Measurements from ENCODE around the gene NUAK1. TPM values are rescaled to one million over a fixed set of nuclear protein-coding genes. Genes with fewer than 3 reads are reported as not detected.
A peak's percentile ranks its signal among the peaks of the same experiment; 100 is the strongest.

The NUAK1 gene
- total RNA-seq, 4 donors from 2014 or later, result 18.9 to 34.5 (median 29.1) TPM

DNA sequence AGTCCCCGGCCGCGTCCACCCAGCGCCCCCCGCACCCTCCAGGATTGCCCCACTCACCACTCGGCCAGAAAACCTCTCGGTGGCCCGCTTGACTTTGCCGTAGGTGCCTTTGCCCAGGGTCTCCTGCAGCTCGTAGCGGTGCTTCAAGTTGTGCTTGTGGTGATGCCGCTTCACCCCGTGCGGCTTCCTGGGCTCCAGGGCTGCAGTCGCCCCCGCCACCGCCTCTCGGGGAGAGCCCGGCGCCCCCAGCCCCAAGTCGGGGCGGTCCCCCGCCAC lies 459 bp downstream of the NUAK1 start:
- H3K9me3 ChIP-seq, result no peaks in the 10 kb centered on the region
- in situ Hi-C loops (cut with MboI; ENCODE audit: low sequenced_read_pairs in 4 of 4), result loop anchor here (5.0 to 25.0 kb wide), 5 partner anchors 326 to 726 kb away; no protein-coding TSS in a partner anchor

DNA sequence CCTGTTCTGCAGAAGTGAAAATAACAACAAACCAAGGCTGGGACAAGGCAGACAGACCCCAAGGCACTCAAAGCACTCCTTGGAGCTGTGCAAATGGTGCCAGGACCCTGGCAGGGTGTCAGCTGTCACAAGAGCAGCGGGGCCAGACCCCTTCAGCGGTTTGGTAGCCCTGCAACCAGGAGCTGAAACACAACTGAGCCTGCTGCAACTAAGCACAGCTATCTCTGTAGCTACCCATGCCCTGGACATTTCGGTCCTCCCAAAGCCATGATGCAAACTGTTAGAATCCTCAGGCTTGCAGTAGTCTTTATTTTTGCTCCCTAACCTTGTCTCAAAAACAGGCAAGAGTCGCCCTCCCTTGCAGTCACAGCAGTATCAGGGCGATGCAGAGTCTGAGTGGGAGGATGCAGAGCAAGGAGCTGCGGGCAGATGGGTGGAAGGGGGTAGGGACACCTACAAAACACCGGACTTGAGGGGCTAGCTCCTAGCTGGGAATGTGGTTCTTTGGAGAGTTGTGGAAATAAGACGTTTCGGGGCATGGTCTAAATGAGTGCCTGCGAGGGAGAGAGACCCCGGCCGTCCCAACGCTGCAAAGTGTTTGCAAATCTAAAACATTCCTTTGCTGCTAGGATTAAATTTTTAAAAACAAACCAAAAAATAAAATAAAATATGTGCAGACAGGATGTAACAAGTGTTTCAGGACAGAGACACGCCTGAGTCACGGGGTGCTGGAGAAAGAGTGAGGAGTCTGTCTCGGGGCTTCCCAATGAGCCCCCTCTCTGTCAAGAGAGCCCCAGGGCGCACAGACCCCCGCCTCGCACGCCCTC lies 1.0 kb downstream of the NUAK1 start:
- H3K4me1 ChIP-seq, result peaks cover 55 to 74% of the 10 kb centered on the region in 2 donors
- peak overlapping the region; percentile 94 to 99 (median 99) for H3K27ac ChIP-seq
- H3K27me3 ChIP-seq, result no peaks in the 10 kb centered on the region
- ATAC-seq (no peak), DNase-seq (no peak)
- H3K4me3 ChIP-seq, result peak overlapping the region; percentile 81 to 88 (median 86)
- no peaks in the 10 kb centered on the region for H3K36me3 ChIP-seq
- TF ChIP-seq, protein P1, sequence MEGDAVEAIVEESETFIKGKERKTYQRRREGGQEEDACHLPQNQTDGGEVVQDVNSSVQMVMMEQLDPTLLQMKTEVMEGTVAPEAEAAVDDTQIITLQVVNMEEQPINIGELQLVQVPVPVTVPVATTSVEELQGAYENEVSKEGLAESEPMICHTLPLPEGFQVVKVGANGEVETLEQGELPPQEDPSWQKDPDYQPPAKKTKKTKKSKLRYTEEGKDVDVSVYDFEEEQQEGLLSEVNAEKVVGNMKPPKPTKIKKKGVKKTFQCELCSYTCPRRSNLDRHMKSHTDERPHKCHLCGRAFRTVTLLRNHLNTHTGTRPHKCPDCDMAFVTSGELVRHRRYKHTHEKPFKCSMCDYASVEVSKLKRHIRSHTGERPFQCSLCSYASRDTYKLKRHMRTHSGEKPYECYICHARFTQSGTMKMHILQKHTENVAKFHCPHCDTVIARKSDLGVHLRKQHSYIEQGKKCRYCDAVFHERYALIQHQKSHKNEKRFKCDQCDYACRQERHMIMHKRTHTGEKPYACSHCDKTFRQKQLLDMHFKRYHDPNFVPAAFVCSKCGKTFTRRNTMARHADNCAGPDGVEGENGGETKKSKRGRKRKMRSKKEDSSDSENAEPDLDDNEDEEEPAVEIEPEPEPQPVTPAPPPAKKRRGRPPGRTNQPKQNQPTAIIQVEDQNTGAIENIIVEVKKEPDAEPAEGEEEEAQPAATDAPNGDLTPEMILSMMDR (IDR thresholded peaks at IDR 0.05 in 4 of 5, conservative IDR thresholded peaks at IDR 0.05 in 1 of 5), result no peak
- TF ChIP-seq POLR2A (IDR thresholded peaks at IDR 0.05), result no peak
- H3K9me3 ChIP-seq, result no peaks in the 10 kb centered on the region
- intact Hi-C loops (cut with DNase I; ENCODE audit: low total_unique reads), result loop anchor here (2.0 to 5.0 kb wide), 6 partner anchors 45 to 717 kb away; no protein-coding TSS in a partner anchor
- in situ Hi-C loops (cut with MboI; ENCODE audit: low sequenced_read_pairs in 4 of 4), result loop anchor here (5.0 to 25.0 kb wide), 5 partner anchors 325 to 725 kb away; no protein-coding TSS in a partner anchor

More for the DNA sequence above, 459 bp downstream of the NUAK1 start:
- Histone ChIP-seq H3K4me3 (peak overlapping the region; percentile 81 to 88 (median 86)), H3K27me3 (no peaks in the 10 kb centered on the region), H3K36me3 (no peaks in the 10 kb centered on the region), H3K4me1 (peaks cover 53 to 72% of the 10 kb centered on the region in 2 donors), H3K27ac (peak overlapping the region; percentile 94 to 99 (median 99))
- intact Hi-C loops (cut with DNase I; ENCODE audit: low total_unique reads), result loop anchor here (2.0 to 5.0 kb wide), 5 partner anchors 46 to 331 kb away; no protein-coding TSS in a partner anchor
- ATAC-seq (peak in 1 of 2 donors; percentile 1), DNase-seq (no peak)
- no peak for TF ChIP-seq POLR2A (IDR thresholded peaks at IDR 0.05)
- TF ChIP-seq, protein P1 (IDR thresholded peaks at IDR 0.05 in 4 of 5, conservative IDR thresholded peaks at IDR 0.05 in 1 of 5), result no peak

- peak; percentile 28 to 32 for ATAC-seq
- intact Hi-C loops (cut with DNase I; ENCODE audit: low total_unique reads) (loop anchor here (2.0 to 5.0 kb wide), 5 partner anchors 44 to 715 kb away; no protein-coding TSS in a partner anchor), in situ Hi-C loops (cut with MboI; ENCODE audit: low sequenced_read_pairs in 4 of 4) (loop anchor here (5.0 to 25.0 kb wide), 5 partner anchors 324 to 724 kb away; no protein-coding TSS in a partner anchor)
- no peaks in the 10 kb centered on the region for H3K9me3 ChIP-seq
- H3K4me3 ChIP-seq, result peak overlapping the region; percentile 81 to 88 (median 86)
- peak overlapping the region; percentile 94 to 99 (median 99) for H3K27ac ChIP-seq
- TF ChIP-seq POLR2A (IDR thresholded peaks at IDR 0.05), result peak; percentile 26 to 48
- TF ChIP-seq, protein P1 (IDR thresholded peaks at IDR 0.05 in 4 of 5, conservative IDR thresholded peaks at IDR 0.05 in 1 of 5), result peak; percentile 87 to 93 (median 87)
- peaks cover 44 to 73% of the 10 kb centered on the region in 2 donors for H3K4me1 ChIP-seq
- no peaks in the 10 kb centered on the region for H3K36me3 ChIP-seq
- peak; percentile 70 to 80 for DNase-seq
- no peaks in the 10 kb centered on the region for H3K27me3 ChIP-seq
These were observed 2.5 kb downstream of the NUAK1 start for GRCh38 chr12:106136263-106136662.

- no peak for ATAC-seq
- intact Hi-C loops (cut with DNase I; ENCODE audit: low total_unique reads) (loop anchor here (1.0 to 5.0 kb wide), 6 partner anchors 43 to 715 kb away; no protein-coding TSS in a partner anchor), in situ Hi-C loops (cut with MboI; ENCODE audit: low sequenced_read_pairs in 4 of 4) (loop anchor here (5.0 to 25.0 kb wide), 5 partner anchors 323 to 723 kb away; no protein-coding TSS in a partner anchor)
- TF ChIP-seq, protein P1 (IDR thresholded peaks at IDR 0.05 in 4 of 5, conservative IDR thresholded peaks at IDR 0.05 in 1 of 5), result no peak
- no peak for TF ChIP-seq POLR2A (IDR thresholded peaks at IDR 0.05)
- peak overlapping the region; percentile 8 to 99 (median 99) for H3K27ac ChIP-seq
- peaks cover 40 to 74% of the 10 kb centered on the region in 2 donors for H3K4me1 ChIP-seq
- no peak for DNase-seq
- H3K9me3 ChIP-seq, result no peaks in the 10 kb centered on the region
- H3K36me3 ChIP-seq, result no peaks in the 10 kb centered on the region
- H3K4me3 ChIP-seq, result peak overlapping the region; percentile 81 to 88 (median 86)
- no peaks in the 10 kb centered on the region for H3K27me3 ChIP-seq
These were observed 3.0 kb downstream of the NUAK1 start for GRCh38 chr12:106135781-106136180.
